HG03064 (cell line): ENCODE data around the gene AP1M1.
"Not testable (repeated sequence)": the region's sequence is repeated elsewhere in the genome, so short reads cannot be mapped to it uniquely, and the experiment has no call there.

Experiments
- ATAC-seq: cut with Tn5 transposase; IDR thresholded peaks from one replicate; pipeline ENCODE4 v1.9.1; 2021; ENCODE audit warnings: low read depth; ENCODE audit not compliant: unreplicated experiment

The AP1M1 gene

GRCh38 chr19:16197622-16198369 lies at the start of gene AP1M1:
TSS of gene AP1M1 (plus strand) at chr19:16197911. CDS start at chr19:16198027, 116 bp downstream.
- peak; percentile 70 for ATAC-seq

- no peak for ATAC-seq
Observed at GRCh38 chr19:16148443-16149229, 49.1 kb upstream of the AP1M1 start.

- ATAC-seq = no peak
Observed at GRCh38 chr19:16153582-16154336, 44.0 kb upstream of the AP1M1 start.

GRCh38 chr19:16154557-16154956 lies 43.2 kb upstream of the AP1M1 start:
- ATAC-seq = no peak

DNA sequence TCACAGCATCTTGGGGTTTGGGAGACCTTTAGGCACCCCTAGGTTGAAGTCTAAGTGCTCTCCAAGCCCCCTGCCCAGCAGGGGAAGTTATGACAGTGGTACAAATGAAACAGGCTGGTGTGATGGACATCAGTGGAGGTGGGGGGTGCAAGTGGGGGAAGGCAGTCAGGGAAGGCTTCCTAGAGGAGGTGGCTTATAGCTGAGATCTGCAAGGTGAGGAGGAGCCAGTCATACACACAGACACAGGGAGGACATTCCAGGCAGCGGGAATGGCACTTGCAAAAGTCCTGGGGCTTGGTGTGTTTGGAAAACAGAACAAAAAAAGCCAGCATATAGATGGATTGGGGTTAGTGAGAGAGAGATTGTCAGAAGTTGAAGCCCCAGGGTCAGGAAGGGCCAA lies 42.6 kb upstream of the AP1M1 start:
- no peak for ATAC-seq

DNA sequence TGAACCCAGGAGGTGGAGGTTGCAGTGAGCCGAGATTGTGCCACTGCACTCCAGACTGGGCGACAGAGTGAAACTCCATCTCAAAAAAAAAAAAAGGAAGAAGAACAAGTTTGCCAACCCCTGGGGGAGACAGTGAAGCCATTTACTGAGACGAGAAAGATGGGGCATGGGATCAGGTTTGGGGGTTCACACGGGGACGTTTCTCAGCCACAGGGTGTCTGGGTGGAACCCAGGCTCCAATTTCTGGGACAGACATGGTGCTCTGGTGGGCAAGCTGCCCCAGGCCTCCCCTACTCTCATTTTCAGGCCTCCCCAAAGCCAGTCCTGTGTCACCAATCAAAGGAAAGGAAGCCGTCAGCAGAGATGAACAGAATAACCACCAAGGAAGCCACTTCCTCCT lies 40.8 kb upstream of the AP1M1 start:
- no peak for ATAC-seq

DNA sequence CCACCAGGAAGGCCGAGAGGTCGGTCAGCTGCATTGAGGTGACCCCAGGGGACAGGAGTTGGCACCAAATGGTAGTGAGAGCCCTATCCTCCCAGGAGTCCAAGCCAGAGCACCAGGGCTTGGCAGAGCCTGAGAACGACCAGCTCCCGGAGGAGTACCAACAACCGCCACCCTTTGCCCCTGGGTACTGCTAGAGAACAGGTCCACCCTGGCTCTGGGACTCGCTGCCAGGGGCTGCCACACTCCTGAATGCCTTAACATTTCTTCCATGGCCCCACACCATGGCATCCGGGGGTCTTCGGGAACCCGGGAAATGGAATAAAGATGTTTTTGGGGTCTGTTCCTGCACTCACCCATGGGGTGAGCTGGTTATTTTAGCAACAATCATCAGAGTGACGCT lies 40.1 kb upstream of the AP1M1 start:
- no peak for ATAC-seq

DNA sequence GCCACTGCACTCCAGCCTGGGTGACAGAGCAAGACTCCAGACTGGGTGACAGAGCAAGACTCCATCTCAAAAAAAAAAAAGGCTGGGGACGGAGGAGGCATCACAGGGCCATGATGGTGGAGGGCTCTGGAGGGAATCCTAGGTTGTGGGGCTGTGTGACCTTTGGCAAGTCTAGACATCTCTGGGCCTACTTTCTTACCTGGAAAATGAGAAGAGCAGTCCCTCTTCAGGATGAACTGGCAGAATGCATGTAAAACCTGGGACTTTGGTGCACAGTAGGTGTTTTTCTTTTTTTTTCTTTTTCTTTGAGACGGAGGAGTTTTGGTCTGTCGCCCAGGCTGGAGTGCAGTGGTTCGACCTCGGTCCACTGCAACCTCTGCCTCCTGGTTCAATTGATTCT lies 38.1 kb upstream of the AP1M1 start:
- no peak for ATAC-seq

DNA sequence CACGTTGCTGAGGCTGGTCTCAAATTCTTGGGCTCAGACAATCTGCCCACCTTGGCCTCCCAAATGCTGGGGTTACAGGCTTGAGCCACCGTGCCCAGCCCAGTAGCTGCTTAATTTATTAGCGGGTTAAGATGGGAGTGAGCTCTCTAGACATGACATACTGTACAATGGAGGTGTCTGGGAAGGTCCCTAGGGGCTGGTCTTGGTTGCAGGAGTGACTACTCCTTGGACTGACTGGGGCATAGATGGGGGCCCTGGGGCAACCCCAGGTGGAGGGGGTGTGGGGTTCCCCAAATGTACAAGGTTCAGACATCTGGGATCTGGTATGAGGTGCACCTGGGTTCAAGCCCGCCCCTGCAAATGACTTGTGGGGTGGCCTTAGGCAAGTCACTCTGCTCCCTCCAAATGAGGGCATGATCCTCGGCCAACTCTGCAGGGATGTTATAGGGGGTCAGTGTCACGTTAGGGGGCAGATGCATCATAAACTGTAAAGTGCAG lies 37.2 kb upstream of the AP1M1 start:
- ATAC-seq = no peak

DNA sequence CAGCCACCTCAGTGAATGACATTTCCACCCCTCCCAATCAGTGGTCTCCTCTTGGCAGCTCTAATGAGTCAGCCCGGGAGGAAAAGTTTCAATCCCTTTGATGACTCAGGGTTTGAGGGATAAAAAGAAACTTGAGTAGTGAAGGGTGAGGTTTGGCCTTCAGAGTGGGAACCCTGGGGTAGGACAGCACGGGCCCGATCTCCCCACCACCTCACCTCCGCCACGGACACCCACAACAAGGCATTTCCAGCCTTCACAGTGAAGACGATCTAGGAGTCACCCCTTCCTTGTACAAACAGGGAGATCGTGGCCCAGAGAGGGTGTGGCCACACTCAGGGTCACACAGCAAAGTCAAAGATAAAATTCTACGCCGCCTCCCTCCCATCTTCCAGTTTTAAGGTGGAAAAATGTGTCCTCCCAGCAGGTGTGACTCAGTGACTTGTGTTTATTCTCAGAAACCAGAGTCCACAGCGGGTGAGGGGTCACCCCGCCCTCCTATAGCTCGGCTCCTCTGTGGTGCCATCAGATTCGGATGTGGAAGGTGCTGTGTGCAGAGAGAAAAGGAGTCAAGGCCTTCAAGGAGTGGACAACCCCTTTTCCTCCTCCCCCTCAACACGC lies 36.7 kb upstream of the AP1M1 start:
- ATAC-seq = no peak

- ATAC-seq = no peak
Observed at GRCh38 chr19:16161840-16162239, 35.9 kb upstream of the AP1M1 start.

GRCh38 chr19:16164222-16164890 lies 33.4 kb upstream of the AP1M1 start:
- ATAC-seq = no peak

DNA sequence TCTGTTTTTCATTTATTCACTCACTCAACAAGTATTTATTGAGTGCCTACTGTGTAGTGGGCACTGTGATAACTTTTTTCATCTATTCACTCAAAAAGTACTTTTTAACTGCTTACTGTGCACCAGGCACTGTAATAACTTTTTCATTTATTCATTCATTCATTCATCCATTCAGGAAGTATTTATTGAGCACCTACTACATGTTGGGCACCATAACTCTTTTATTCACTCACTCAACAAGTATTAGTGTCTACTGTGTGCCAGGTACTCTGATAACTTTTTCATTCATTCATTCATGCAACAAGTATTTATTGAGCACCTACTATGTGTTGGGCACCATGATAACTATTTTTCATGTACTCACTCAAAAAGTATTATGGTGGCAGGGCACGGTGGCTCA lies 31.3 kb upstream of the AP1M1 start:
- ATAC-seq = no peak

DNA sequence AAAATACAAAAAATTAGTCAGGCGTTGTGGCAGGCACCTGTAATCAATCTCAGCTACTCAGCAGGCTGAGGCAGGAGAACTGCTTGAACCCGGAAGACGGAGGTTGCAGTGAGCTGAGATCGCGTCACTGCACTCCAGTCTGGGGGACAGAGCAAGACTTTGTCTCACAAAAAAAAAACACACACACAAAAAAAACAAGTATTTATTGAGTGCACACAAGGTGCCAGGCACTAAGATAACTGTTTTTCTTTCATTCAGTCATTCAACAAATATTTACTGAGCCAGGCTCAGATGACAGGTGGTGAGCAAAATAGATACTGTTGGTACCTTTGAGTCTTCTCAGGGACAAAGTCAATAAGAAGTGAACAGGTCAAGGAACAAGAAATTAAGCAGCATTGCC lies 30.7 kb upstream of the AP1M1 start:
- ATAC-seq = no peak

GRCh38 chr19:16168465-16169081 lies 29.1 kb upstream of the AP1M1 start:
- no peak for ATAC-seq

- no peak for ATAC-seq
Observed at GRCh38 chr19:16170134-16170533, 27.6 kb upstream of the AP1M1 start.

- no peak for ATAC-seq
Observed at GRCh38 chr19:16175954-16176353, 21.8 kb upstream of the AP1M1 start.

DNA sequence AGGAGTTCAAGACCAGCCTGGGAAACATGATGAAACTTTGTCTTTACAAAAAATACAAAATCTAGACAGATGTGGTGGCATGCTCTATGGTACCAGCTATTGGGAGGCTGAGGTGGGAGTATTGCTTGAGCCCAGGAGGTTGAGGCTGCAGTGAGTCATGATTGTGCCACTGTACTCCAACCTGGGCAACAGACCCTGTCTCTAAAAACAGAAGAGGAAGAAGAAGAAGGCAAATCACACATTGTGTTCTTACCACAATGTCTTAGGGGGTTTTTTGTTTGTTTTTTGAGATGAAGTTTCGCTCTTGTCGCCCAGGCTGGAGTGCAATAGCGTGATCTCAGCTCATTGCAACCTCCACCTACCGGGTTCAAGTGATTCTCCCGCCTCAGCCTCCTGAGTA lies 18.8 kb upstream of the AP1M1 start:
- not testable (repeated sequence) for ATAC-seq

GRCh38 chr19:16180611-16181010 lies 17.1 kb upstream of the AP1M1 start:
- ATAC-seq = no peak

GRCh38 chr19:16184665-16185122 lies 13.0 kb upstream of the AP1M1 start:
- ATAC-seq = no peak
